ENCODE results near the gene C3orf70. TPM values are rescaled to one million over a fixed set of nuclear protein-coding genes. Genes with fewer than 3 reads are reported as not detected.

Gene C3orf70
- total and polyA plus RNA-seq, 2 of the 8 experiments (the other 6 are each of a cell fraction or from before 2014, with no cell fraction given), result 1.7 to 2.0 TPM

GRCh38 chr3:185041540-185041939 is 111.3 kb downstream of the C3orf70 start (continued):
- no peak for TF ChIP-seq SP4 (IDR thresholded peaks at IDR 0.05; ENCODE audit: low read length)
